ENCODE measurements around the gene TIGIT.
A peak's percentile ranks its signal among the peaks of the same experiment; 100 is the strongest.

TIGIT gene

GRCh38 chr3:114313426-114313825, 19.6 kb downstream of the TIGIT start:
- DNase-seq, result no peak

- DNase-seq, result no peak
These were observed 20.5 kb downstream of the TIGIT start for GRCh38 chr3:114314282-114314681.

GRCh38 chr3:114318295-114318694, 24.5 kb downstream of the TIGIT start:
- DNase-seq, result no peak

GRCh38 chr3:114319453-114319852, 25.6 kb downstream of the TIGIT start:
- DNase-seq, result no peak

GRCh38 chr3:114320246-114320645, 26.4 kb downstream of the TIGIT start:
- DNase-seq, result no peak

GRCh38 chr3:114323546-114324254, 29.9 kb downstream of the TIGIT start:
- DNase-seq, result peak; percentile 39

- peak; percentile 23 for DNase-seq
These were observed 33.8 kb downstream of the TIGIT start for GRCh38 chr3:114327665-114328064.

GRCh38 chr3:114328345-114328744, 34.5 kb downstream of the TIGIT start:
- DNase-seq, result no peak

- no peak for DNase-seq
These were observed 36.0 kb downstream of the TIGIT start for GRCh38 chr3:114329823-114330222.

- DNase-seq, result no peak
These were observed 37.2 kb downstream of the TIGIT start for GRCh38 chr3:114331007-114331406.

- no peak for DNase-seq
These were observed 37.9 kb downstream of the TIGIT start for GRCh38 chr3:114331710-114332109.

- DNase-seq, result peak; percentile 42
These were observed 38.7 kb downstream of the TIGIT start for GRCh38 chr3:114332342-114333179.

GRCh38 chr3:114333180-114333922, 39.5 kb downstream of the TIGIT start:
- DNase-seq, result no peak

GRCh38 chr3:114333923-114334240, 40.1 kb downstream of the TIGIT start:
- DNase-seq, result no peak

GRCh38 chr3:114336122-114336697, 42.4 kb downstream of the TIGIT start:
- DNase-seq, result peak; percentile 32

- DNase-seq, result no peak
These were observed 43.0 kb downstream of the TIGIT start for GRCh38 chr3:114336857-114337256.

GRCh38 chr3:114338651-114339357, 45.0 kb downstream of the TIGIT start:
- DNase-seq, result peak; percentile 52

- no peak for DNase-seq
These were observed 50.7 kb downstream of the TIGIT start for GRCh38 chr3:114344492-114344891.

GRCh38 chr3:114350271-114350670, 56.4 kb downstream of the TIGIT start:
- DNase-seq, result no peak

- no peak for DNase-seq
These were observed 56.9 kb downstream of the TIGIT start for GRCh38 chr3:114350690-114351089.

- DNase-seq, result no peak
These were observed 57.4 kb downstream of the TIGIT start for GRCh38 chr3:114351123-114351821.

GRCh38 chr3:114351822-114352145, 58.0 kb downstream of the TIGIT start:
- no peak for DNase-seq
